Measurements from ENCODE around the gene GRB10.
A peak's percentile ranks its signal among the peaks of the same experiment; 100 is the strongest.

The GRB10 gene

DNA sequence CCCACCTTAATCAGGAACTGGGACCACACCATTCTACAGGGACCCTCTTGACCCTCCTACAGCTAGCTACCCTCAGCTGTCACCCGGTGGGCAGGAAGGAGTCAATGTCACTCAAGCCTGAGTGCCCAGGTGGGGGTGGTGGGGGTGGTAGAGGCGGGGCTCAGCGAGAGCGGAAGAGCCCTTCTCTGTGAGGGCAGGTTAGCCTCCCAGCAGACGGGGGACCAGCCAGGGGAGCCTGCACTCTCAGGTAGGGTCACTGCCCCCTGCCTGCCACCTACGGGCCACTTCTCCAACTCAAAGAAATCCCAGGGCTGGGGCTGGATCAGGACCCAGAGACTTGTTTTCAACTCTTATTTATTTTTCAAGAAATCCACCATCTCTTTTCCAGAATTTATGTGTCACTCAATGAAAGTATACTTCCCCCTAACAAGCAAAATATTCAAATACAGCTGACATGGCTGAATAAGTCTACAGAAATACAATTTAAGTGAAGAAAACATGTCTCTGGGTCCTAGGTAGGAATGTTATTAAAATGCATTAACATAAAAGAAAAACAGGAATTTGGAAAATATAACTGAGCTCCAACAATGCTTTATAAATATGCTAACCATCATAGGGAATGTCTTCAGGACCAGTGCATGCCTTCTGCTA lies 154.1 kb downstream of the GRB10 start:
- DNase-seq, result no peak

DNA sequence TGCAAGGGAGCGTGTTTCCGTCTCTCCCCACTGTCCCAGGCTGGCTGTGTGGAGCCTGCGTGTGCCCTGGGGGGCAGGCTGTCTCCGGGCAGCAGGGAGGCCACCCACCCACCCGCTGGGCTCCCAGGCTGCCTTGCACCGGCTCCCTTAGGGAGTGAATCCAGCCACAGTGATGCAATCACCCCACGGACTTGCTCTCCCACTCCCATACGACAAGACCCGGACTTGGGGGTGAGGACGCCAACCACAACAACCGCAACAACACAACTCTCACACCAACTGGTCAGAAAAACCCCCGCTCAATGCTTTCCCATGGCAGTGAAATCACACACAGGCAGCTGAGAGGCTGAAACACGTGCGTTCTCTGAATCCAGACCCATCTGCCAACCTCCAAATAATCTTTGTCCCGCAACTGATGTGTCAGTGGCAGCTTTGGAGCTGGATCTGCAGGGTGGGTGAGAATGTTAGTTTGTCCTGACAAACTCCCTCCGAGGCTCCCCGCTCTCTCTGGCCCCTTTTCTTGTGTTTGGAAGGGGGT lies 154.8 kb downstream of the GRB10 start:
- DNase-seq, result no peak

DNA sequence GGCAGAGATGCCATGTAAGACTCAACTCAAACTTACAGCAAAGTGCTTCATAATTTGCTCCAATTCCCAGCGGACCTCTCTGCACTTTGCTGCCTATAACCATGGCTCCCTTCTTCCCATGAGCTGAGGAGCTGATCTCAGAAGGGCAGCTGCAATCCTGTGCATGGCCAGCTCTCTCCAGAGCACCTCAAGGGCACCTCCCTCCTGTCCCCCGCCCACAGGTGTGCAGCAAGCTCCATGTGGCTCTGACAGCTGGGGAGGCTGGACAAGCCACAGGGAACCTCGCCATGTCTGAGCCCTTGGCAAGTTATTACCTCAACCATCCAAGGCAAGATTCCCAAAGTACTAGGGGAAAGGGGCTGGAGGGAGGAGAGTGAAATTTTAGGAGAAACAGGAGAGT lies 156.4 kb downstream of the GRB10 start:
- no peak for DNase-seq

DNA sequence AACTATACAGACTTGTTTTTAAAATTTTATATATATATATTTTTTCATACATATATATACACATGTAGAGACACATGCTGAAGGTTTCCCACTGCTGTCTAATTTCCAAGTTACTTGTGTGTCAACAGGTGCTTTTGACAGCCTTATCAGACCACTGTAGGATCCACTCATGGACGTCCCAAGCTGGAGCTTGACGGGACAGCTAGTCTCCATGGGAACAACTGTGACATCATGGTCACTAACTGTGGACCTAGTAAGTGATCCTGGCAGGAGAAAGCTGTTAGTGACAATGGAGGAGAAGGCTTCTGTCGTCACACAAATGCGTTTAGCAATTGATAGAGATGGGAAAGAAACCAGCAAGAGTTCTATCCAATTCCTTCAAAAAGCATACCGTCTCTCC lies 157.3 kb downstream of the GRB10 start:
- no peak for DNase-seq

DNA sequence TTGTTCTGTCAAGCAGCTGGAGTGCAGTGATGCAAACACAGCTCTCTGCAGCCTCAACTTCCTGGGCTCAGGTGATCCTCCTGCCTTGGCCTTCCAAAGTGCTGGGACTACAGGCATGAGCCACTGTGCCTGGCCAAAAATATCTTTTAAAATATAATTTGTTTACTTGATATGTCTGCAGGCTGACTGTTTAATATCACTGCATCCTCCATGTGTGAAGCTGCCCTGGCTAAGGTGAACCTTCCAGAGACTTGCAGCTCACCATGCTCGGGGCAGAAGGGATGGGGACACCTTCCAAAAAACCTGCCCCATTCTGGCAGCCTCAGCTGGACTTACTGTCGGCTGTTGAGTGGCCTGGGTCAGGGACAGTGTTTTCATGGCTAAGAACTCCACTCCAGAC lies 159.9 kb downstream of the GRB10 start:
- DNase-seq, result no peak

DNA sequence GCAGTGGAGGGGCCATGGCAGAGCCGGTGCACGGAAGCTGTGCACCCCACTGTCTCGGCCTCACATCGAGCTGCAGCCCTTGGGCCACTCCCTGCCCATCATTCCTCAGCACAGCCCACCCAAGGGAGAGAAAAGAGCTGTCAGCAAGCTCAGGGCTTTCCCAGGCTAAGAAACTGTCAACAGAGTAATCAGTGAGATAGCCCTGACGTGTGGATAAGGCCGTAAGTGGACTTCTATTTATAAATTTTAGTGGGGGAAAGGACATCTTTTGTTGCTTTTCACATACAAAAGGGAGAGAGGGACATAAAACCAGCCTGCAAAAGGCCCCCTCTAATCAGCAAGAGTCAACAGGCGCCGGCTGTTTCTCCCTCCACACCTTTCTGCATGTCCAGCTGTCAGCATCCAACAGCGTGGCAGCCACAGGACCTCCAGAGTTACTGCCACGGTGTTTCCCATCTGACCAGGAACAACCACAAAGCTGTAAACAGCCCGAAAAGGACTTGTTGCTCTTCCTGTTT lies 160.7 kb downstream of the GRB10 start:
- no peak for DNase-seq

DNA sequence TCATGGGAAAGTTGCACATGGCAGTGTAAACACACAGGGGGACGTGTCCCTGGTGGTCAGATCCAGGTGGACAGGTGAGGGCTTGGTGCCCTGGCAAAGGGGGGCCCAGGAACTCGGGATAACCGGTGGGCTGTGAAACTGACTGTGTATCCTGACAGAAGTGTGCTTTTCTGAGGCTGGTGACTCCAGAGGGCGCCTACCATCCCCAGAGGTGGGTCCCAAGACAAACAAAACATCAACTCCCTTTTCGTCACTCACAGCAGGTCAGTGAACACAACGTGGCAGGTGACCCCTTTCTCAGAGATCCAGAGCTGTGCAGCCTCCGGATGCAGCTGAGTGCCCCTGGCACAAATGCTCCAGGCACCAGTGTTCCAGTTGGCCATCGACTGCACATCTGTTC lies 161.5 kb downstream of the GRB10 start:
- no peak for DNase-seq

DNA sequence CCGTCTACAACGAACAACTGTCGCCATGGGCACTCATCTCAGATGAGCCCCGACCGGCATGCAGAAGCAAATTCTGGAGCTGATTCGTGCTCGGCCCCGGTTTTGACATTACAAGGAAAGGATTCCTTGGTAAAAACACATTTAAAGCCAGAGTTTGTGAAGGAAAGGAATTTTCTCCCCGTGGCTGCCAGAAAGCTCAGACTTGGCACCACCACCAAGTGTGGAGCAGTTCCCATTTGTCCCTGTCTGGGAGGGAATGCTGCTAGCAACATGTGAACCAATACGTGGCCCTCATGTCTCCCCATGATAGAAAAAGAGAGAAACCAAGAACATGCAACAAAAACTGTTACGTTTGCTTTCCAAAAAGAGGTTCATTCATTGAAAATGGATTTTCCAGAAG lies 162.3 kb downstream of the GRB10 start:
- DNase-seq, result no peak

DNA sequence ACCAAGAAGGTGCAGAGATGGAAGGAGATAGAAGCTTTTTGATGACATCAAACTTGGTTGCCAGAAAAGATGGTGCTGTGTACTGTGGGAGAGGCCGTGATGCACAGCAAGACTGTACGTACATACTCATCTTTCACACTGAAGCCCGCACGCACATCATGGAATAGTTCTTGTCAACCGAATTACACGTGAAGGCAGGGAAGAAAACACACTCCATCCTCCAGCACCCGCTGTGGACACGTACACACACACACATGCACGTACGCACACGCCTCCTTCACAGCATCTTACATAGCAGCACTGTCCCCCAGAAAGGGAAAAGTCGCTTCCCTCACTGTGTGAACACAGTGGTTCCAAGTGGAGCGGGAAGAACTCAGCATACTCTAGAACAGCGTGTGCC lies 163.0 kb downstream of the GRB10 start:
- no peak for DNase-seq

DNA sequence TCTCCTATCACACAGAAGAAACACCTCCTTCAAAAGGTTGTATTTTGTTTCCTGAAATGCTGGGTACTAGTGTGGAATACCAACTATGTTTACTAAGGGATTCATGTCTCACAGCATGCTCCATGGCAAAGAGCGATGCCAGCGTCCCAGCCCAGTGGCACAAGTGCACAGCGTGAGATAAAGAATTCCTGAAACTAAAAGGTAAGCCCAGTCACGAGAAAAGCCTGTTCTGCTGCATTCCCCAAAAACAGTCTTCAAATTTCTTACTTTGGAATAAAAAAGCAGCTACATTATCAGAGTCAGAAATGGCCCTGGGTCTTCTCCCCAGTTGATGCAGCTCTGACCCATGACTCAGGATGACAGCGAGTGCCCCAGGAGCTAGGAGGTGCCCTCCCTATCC lies 164.4 kb downstream of the GRB10 start:
- peak; percentile 58 for DNase-seq

DNA sequence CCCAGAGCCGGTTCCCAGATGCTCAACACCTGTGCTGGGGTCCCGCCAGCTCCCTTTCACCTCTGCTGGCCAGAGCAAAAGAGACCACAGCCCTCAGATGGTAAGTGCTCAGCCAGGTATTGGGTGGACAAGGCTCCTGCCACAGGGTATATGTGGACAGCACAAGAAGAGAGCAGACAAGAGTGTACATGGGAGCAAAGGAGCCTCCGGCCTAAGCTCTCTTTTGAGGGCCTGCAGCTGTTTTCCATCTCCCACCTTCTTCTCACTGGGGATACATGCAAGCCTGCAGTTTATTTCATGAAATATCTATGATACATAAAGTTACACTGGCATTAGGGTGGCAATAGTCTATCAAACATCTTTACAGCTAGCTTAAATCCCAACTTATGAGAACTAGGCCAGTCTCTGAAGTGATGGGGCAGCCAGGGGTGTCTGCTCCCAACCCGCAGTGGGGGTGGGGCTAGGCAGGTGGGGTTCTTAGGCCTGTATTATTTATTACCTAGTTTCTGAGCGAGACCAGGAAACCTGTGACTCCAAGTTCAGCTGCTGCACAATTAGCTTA lies 167.1 kb downstream of the GRB10 start:
- no peak for DNase-seq

DNA sequence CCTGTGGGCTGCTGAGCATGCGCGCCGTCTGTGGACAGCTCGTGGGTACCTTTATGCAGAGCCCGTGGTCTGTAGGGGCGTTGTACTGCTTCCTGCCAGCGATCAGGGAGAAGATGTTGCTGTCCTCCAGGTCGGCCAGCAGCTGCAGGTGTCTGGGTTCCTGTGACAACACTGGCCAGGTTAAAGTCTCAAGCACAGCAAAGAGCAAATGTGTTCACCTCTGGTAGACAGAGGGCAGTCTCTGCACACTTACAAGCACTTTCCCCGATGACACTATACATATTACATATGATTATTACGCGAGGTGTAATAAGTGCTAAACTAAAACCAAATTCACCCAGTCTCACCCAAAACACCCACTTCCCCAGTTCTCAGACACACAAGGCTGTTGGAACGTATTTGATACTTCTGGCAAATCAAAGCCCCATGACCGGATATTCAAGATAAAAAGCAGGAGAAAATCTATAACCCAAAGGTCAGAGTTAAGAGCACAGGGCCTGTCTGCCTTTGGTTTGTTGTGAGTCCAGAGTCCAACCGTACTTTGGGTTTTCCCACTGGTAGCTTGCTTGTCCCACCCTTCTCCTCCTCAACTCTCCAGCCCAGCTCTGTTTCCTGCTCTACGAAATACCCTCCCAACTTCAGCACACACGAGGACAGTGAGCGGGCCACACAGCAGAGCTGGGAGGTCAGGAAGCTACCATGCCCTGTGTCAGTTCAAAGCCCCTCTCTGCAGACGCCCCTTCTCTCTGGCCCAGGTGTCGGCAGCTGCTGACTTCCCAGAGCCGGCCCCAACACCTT lies 167.8 kb downstream of the GRB10 start:
- DNase-seq, result no peak

DNA sequence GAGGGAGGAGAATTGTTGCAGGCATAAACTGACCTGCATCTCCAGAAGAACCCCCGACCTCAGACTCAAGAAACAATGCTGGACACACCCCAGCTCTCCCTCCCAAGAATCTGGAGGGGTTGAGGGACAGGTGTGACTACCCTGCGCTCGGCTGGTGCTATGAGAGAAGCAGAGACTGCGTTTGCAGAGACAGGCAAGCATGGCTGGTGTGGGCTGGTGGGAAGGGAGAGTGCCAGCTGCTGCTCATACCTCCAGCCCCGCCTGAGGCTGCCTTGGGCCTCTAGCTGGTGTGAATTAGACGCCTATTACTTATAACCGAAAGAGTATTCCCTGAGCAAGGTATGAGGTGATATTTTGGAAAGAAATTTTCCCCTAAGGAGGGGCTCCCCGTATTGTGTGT lies 169.2 kb downstream of the GRB10 start:
- no peak for DNase-seq

DNA sequence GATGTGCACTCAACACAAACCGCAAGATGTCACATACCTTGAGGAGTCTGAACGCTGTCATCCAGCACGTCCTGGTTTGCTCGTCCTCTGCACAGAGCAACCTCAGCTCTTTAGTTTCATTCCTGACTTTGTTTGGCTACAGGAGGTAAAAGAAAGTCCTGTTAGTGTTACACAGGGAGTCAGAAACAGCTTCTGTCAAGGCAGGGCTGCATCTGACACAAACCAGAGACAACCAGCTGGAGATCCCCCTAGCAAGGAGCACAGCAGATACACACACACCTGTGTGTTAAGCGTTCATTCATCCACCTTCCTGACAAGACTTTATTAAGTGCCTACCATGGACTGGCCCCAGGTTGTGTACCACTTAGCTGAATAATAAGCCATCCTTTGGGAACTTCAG lies 170.0 kb downstream of the GRB10 start:
- DNase-seq, result no peak

DNA sequence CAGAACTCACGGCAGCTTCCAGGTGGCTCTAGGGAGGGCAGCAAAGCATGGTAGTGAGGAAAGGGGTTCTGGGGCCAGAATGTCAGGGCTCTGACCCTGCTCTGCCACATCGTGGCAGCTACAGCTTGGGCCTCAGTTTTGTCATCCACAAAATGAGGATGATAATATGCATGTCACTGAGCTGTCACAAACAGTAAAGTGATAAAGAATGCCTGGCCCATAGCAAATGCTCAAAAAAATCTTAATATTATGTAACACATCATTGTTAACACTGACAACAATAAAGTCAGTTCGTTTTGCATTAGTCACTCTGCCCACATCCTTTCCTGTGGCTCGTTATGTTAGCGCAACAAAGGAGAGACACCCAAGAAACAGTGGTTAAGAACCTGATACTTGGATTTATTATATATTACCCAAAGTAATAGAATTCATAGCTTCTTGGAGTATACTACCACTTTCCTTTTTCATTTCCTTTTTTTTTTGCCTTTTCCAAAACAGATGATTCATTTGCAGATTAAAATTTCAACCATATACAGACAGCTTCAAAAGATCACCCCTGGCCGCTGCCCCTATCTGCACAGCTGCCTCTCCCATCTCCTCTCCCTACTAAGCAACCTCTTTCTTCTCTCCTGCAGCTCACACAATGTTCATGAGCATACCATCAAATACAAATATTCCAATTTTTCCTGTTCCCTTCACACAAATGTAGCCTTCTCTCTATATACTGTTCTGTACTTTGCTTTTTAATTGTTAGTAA lies 172.0 kb downstream of the GRB10 start:
- no peak for DNase-seq

DNA sequence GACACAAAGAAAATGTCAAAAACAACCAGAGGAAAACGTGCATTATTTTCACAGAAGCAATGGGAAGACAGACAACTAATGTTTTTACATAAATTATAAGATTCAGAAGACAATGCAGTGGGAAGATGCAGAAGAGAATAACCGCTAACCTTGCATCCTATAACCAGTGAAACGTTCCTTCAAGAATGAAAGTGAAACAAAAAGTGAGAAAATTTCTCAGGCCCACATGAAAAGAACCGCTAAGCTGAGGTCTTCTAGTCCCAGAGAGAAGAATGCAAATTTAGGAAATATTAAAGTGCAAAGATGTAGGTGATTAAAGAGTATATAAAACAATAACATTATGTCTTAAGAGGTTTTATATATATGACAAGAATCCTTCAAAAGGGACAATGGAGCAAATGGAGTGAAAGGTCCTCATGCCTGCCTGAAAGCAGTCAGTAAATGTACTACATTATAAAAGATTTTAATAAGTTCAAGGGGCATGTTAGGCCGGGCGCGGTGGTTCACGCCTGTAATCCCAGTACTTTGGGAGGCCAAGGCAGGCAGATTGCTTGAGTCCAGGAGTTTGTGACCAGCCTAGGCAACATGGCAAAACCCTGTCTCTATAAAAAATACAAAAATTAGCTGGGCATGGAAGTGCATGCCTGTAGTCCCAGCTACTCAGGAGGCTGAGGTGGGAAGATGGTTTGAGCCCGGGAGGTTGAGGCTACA lies 174.3 kb downstream of the GRB10 start:
- no peak for DNase-seq

DNA sequence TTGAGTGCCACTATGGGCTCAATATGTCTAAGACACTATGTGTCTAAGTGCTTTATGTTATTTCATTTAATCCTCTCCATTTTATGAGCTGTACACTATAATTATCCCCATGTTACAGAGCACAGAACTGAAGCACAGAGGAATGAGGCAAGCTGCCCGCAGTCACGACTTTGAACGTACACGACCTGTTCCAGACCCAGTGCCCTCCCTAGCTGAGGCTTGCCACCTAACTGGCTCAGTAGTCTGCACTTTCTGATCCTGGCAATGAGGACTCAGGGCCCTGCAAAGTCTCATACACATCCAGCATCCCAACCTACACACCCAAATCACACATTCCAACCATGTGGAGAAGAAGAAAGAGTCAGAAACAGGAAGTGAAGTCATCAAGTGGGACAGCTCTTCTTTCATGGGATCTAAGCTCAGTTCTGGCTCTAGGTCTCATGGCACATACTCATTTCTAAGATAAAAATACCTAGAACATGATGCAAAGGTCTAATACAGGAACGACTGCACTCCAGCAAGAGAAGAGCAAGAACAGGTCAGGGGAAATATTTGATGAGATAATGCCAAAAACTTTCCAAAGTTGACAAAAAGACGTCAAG lies 175.1 kb downstream of the GRB10 start:
- DNase-seq, result no peak

DNA sequence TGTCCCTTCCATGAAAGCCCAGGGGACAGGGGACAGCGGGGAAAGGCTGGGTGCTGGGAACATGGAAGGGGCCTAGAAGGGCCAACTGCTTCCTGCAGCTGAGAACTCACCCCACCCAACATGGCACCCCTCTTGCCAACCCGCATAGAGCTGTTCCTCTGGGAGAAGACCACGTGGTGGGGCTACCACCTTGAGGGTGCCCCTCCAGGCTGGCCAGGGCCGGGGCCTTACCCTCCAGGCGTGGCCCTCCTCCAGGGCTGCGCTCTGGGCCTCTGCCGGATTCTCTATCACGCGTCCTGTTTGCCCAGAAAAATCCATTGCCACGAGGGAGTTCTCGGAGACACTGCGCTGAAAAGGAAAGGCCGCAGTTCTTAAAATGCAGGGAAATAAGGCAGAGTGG lies 177.6 kb downstream of the GRB10 start:
- no peak for DNase-seq

DNA sequence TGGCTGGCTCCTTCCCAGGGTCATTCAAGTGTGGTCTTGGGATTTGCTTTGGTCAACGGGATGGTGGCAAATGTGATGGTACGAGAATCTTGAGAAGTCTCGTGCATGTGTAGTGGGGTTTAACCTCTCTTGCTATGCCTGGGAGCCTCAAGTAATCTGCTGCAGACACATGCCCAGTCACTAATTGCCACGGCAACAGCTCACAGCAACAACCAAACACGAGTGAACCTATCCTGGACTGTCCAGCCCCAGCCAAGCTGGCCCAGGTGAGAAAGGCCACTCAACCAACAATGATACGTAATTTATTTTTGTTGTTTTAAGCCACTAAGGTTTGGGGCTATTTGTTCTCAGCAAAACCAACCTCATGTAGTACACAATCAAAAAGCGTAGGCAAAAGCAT lies 179.4 kb downstream of the GRB10 start:
- DNase-seq, result no peak

DNA sequence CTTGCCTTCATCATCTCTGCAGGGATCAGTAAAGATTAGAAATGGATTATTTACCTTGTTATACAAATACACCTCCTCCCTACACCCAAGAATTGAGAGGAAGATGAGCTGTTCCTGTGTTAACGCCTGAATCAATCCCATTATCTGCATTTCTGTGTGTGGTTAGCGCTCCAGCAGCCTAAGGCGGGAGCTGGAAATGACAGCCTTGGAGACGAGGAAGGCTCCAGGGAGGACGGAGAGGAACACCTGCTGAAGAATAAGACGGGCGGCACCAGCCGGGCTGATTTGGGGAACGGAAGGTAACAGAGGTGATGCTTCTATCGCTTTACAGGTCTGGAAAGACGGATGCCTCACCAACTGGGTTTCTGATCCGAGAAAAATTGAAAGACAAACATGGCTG lies 183.3 kb downstream of the GRB10 start:
- peak; percentile 54 for DNase-seq

DNA sequence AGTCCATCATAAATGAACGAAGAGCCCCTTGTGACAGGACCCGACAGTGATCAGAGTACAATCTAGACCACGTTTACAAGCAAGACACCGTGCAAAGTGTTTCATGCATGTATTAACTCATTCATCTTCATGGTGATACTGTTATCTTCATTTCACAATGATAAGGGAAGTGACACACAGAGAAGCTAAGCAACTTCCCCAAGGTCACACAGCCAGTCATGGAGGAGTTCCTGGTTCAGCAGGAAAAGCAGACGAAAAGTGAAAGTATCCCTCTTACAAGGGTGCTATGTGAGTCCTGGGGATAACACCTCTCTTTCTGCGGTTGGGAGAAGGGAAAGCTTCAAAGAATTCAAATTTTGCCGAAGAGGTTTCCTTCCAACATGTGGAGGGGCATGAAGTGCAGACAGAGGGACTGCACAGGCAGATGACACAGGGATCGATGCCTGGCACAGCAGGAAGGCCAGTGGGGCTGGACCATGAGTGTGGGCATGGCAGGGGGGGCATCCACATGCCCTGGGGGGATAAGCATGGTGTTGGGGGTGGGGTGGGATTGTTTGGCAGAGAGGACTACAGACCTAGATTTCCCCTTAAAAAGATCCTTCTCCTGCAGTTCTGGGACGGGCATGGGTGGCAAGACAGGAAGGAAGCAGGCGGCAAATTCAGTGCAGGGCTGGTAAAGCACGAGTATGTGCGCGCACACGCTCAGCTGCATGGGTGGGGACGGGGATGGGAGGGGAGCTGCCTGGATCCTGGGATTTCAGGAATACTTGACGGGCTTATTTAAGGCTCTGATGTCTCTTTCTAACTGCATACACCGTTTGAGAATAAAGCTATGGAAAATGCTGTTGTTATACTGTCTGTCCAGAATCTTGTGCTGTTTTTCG lies 184.0 kb downstream of the GRB10 start:
- peak; percentile 53 for DNase-seq
